IMR-90 (cell line): ENCODE results near the gene DDHD1. TPM values are rescaled to one million over a fixed set of nuclear protein-coding genes. Genes with fewer than 3 reads are reported as not detected.

ENCODE experiments used
- ATAC-seq: fragments of 200-7000 bp; cut with Tn5 transposase; 2 replicates; pipeline ENCODE4 v1.9.1; 2020; ENCODE audit warnings: low read depth, mild to moderate bottlenecking, moderate library complexity
- BruUV-seq: library from RNA; stranded (reverse); fragments of 400-500 nt; replicated peaks from 2 replicates; lab custom pipeline; 2021; lab: Mats Ljungman, UMichigan
- CTCF ChIA-PET: fragments of 300-600 bp; formaldehyde crosslinking; extraction: SDS; loops from one replicate; lab custom pipeline; 2021; ENCODE audit warnings: antibody characterized with exemption; lab: Yijun Ruan, JAX
- POLR2A ChIA-PET: fragments of 300-600 bp; sonication (Branson Sonifier 250); formaldehyde crosslinking; loops from one replicate; lab custom pipeline; 2022; ENCODE audit warnings: antibody characterized with exemption; ENCODE audit not compliant: unreplicated experiment; lab: Charles Lee
- DNase-seq: peaks from one replicate; pipeline ENCODE4 v3.0.0; 2013
- H2AFZ ChIP-seq: replicated peaks from 2 replicates; pipeline ENCODE3; 2013; ENCODE audit warnings: low read length, mild to moderate bottlenecking; ENCODE audit not compliant: poor library complexity
- H2AK5ac ChIP-seq: 2 replicates; pipeline ENCODE4 v1.6.1; 2013; ENCODE audit warnings: low read depth, low read length, inconsistent platforms
- H2AK9ac ChIP-seq: replicated peaks from 2 replicates; pipeline ENCODE3; 2013; ENCODE audit warnings: mild to moderate bottlenecking, low read depth, low read length, moderate library complexity; ENCODE audit not compliant: poor library complexity
- H2BK120ac ChIP-seq: 2 replicates; pipeline ENCODE4 v1.6.1; 2013; ENCODE audit warnings: low read depth, low read length, inconsistent platforms
- H2BK15ac ChIP-seq: 3 replicates; pipeline ENCODE4 v1.6.1; 2013; ENCODE audit warnings: low read depth, low read length, inconsistent platforms
- H2BK20ac ChIP-seq: 2 replicates; pipeline ENCODE4 v1.6.1; 2013; ENCODE audit warnings: low read depth, mild to moderate bottlenecking, inconsistent platforms, low read length, moderate library complexity
- H2BK5ac ChIP-seq: 2 replicates; pipeline ENCODE4 v1.6.1; 2013; ENCODE audit warnings: mild to moderate bottlenecking, low read depth, low read length, inconsistent platforms; ENCODE audit not compliant: poor library complexity, severe bottlenecking
- H3K14ac ChIP-seq: replicated peaks from 2 replicates; pipeline ENCODE4 v1.6.1; 2013; ENCODE audit warnings: low read depth, low read length, inconsistent platforms
- H3K18ac ChIP-seq: 2 replicates; pipeline ENCODE4 v1.6.1; 2013; ENCODE audit warnings: low read depth, low read length, control low read depth
- H3K23ac ChIP-seq: 2 replicates; pipeline ENCODE4 v1.6.1; 2013; ENCODE audit warnings: low read depth, low read length, inconsistent platforms
- H3K27ac ChIP-seq: 2 replicates; pipeline ENCODE4 v1.5.1; 2013; ENCODE audit warnings: mild to moderate bottlenecking, control low read depth, low read length; ENCODE audit not compliant: insufficient read depth
- H3K27me3 ChIP-seq: 2 replicates; pipeline ENCODE4 v1.6.1; 2013; ENCODE audit warnings: low read length; ENCODE audit not compliant: control insufficient read depth, insufficient read depth
- H3K36me3 ChIP-seq: 2 replicates; pipeline ENCODE4 v1.6.1; 2013; ENCODE audit warnings: low read length, mixed read lengths; ENCODE audit not compliant: control insufficient read depth, insufficient read depth
- H3K4ac ChIP-seq: 2 replicates; pipeline ENCODE4 v1.6.1; 2013; ENCODE audit warnings: low read depth, low read length, inconsistent platforms
- H3K4me1 ChIP-seq: 2 replicates; pipeline ENCODE4 v1.6.1; 2013; ENCODE audit warnings: low read length, mixed read lengths; ENCODE audit not compliant: control insufficient read depth, insufficient read depth
- H3K4me2 ChIP-seq: 2 replicates; pipeline ENCODE4 v1.6.1; 2013; ENCODE audit warnings: low read depth, mild to moderate bottlenecking, control low read depth, low read length, moderate library complexity
- H3K4me3 ChIP-seq: 2 replicates; pipeline ENCODE4 v1.5.1; 2013; ENCODE audit warnings: low read depth, mild to moderate bottlenecking, control low read depth, low read length, moderate library complexity; ENCODE audit not compliant: insufficient read depth
- H3K56ac ChIP-seq: 2 replicates; pipeline ENCODE4 v1.6.1; 2013; ENCODE audit warnings: low read length, inconsistent platforms; ENCODE audit not compliant: insufficient read depth; ENCODE audit errors: extremely low read depth
- H3K79me1 ChIP-seq, 2 experiments: 2 replicates each; pipeline ENCODE4 v1.6.1; 2013; ENCODE audit warnings: low read length in 2 of 2, inconsistent platforms in 1 of 2, low read depth in 1 of 2
- H3K9ac ChIP-seq: 2 replicates; pipeline ENCODE4 v1.6.1; 2013; ENCODE audit warnings: low read depth, low read length, control low read depth
- H3K9me1 ChIP-seq: 2 replicates; pipeline ENCODE4 v1.6.1; 2013; ENCODE audit warnings: low read length, inconsistent platforms; ENCODE audit not compliant: insufficient read depth
- H3K9me3 ChIP-seq: 2 replicates; pipeline ENCODE4 v1.6.1; 2013; ENCODE audit warnings: low read length; ENCODE audit not compliant: control insufficient read depth, insufficient read depth
- H4K20me1 ChIP-seq: 2 replicates; pipeline ENCODE4 v1.6.1; 2013; ENCODE audit warnings: low read length, inconsistent platforms; ENCODE audit not compliant: insufficient read depth
- H4K5ac ChIP-seq: 2 replicates; pipeline ENCODE4 v1.6.1; 2013; ENCODE audit warnings: mild to moderate bottlenecking, low read depth, low read length, control low read depth
- H4K8ac ChIP-seq, 2 experiments: 2 replicates each; pipeline ENCODE4 v1.6.1; 2013; ENCODE audit warnings: low read depth in 2 of 2, low read length in 2 of 2, control low read depth in 1 of 2, inconsistent platforms in 1 of 2
- H4K91ac ChIP-seq: 2 replicates; pipeline ENCODE4 v1.6.1; 2013; ENCODE audit warnings: low read depth, low read length, inconsistent platforms; ENCODE audit not compliant: insufficient read depth
- BHLHE40 ChIP-seq: fragments of 150-350 bp; IDR thresholded peaks from 2 replicates; pipeline ENCODE4 v1.6.1; 2016; ENCODE audit warnings: mild to moderate bottlenecking, low read depth, low read length
- CEBPB ChIP-seq: IDR thresholded peaks from 2 replicates; pipeline ENCODE4 v1.6.1; 2012; ENCODE audit warnings: low read depth, low read length, improper control_type of control experiment
- MXI1 ChIP-seq: IDR thresholded peaks from 2 replicates; pipeline ENCODE4 v1.6.1; 2012; ENCODE audit warnings: low read depth, mild to moderate bottlenecking, low read length, moderate library complexity, borderline replicate concordance
- POLR2A ChIP-seq: IDR thresholded peaks from 2 replicates; pipeline ENCODE4 v1.6.1; 2012; ENCODE audit warnings: mild to moderate bottlenecking, low read depth, low read length
- RFX5 ChIP-seq: IDR thresholded peaks from 2 replicates; pipeline ENCODE4 v1.8.0; 2012; ENCODE audit warnings: low read depth, mild to moderate bottlenecking, low read length, moderate library complexity
- WGBS, 2 experiments: methylation state at CpG; one replicate each; pipeline versions ENCODE4 v1.1.5 to v1.1.7; 2013; ENCODE audit warnings: missing lambda C conversion rate in 2 of 2; ENCODE audit not compliant: insufficient read length in 1 of 2; ENCODE audit errors: extremely low coverage in 2 of 2; 5-methylcytosine and 5-hydroxymethylcytosine counted together
- dilution Hi-C: fragments of 300-500 bp; cut with HindIII; formaldehyde crosslinking; loops from one replicate; pipeline ENCODE4 v1.14.3; 2018; ENCODE audit warnings: low sequenced_read_pairs; ENCODE audit not compliant: unreplicated experiment
- in situ Hi-C: fragments of 300-500 bp; cut with MboI; formaldehyde crosslinking; loops from 3 replicates; pipeline ENCODE4 v1.14.3; 2019; ENCODE audit warnings: low sequenced_read_pairs, inconsistent platforms, mixed read lengths
- intact Hi-C: fragments of 100-400 bp; cut with micrococcal nuclease; formaldehyde crosslinking; loops from 2 replicates; pipeline ENCODE4 v1.10.0; 2022
- polyA plus RNA-seq, 3 experiments: library from polyadenylated mRNA; depleted of rRNA; stranded (reverse); fragments of >200 nt; gene quantifications; 2 replicates each; pipeline ENCODE4 v1.2.3, GENCODE V29; 2012; ENCODE audit warnings: low replicate concordance in 1 of 3
- total RNA-seq: library from RNA; depleted of rRNA; stranded (reverse); fragments of >200 nt; gene quantifications from 2 replicates; pipeline ENCODE4 v1.2.3, GENCODE V29; 2012
- TF ChIP-seq, protein P1 (sequence below): conservative IDR thresholded peaks from 2 replicates; pipeline ENCODE4 v1.5.1; 2012; ENCODE audit warnings: mild to moderate bottlenecking, low read depth, low read length, improper control_type of control experiment

Gene DDHD1
- total and polyA plus RNA-seq, 2 of the 4 experiments (the other 2 are of a cell fraction) = 4.5 to 9.0 TPM

GRCh38 chr14:53126731-53127130 is 26.4 kb downstream of the DDHD1 start:
- Histone ChIP-seq H3K4me2 (peak overlapping the region; percentile 86), H3K4me3 (no peak overlapping the region), H3K9me1 (0 out of 2 replicates have a peak, but pooled peaks cover 4% of the 10 kb centered on the region), H3K4ac (no peak overlapping the region), H2BK120ac (no peak overlapping the region), H3K14ac (no peak overlapping the region), H4K20me1 (no peaks in the 10 kb centered on the region), H2BK15ac (no peak overlapping the region), H3K36me3 (no peaks in the 10 kb centered on the region), H3K79me1 (peaks cover 18 to 30% of the 10 kb centered on the region in 2 experiments), H3K56ac (no peak overlapping the region), H3K27me3 (no peaks in the 10 kb centered on the region), H4K91ac (no peak overlapping the region), H3K27ac (no peak overlapping the region; the same call in 1 of the 2 replicates), H2AK9ac (no peak overlapping the region), H3K9ac (no peak overlapping the region), H3K4me1 (peaks cover 4% of the 10 kb centered on the region), H3K18ac (no peak overlapping the region), H2AK5ac (no peak overlapping the region), H2BK5ac (no peak overlapping the region), H2AFZ (no peak overlapping the region), H3K23ac (no peak overlapping the region), H3K9me3 (peaks cover 4% of the 10 kb centered on the region; the same call in 1 of the 2 replicates), H4K5ac (no peak overlapping the region), H2BK20ac (no peak overlapping the region), H4K8ac (peak overlapping the region in 1 of 2 experiments; percentile 71; a peak in 1 of 4 replicates)
- intact Hi-C loops (no loop called here), dilution Hi-C loops (no loop called here), in situ Hi-C loops (no loop called here)
- ATAC-seq (peak; percentile 64), DNase-seq (no peak)
- ChIA-PET CTCF (interaction anchor here (1.3 kb wide), 1 partner anchor 28 kb away, joined by 3 read pairs; no protein-coding TSS in a partner anchor), POLR2A (interaction anchor here (0.5 to 0.7 kb wide), 2 partner anchors 78 to 298 kb away, joined by 3 to 6 read pairs; no protein-coding TSS in a partner anchor)
- WGBS, 2 experiments = no CpG with 5 or more reads among the region's 6 CpGs
- TF ChIP-seq CEBPB (no peak), BHLHE40 (peak; percentile 51), RFX5 (no peak), MXI1 (no peak), POLR2A (no peak)
- TF ChIP-seq, protein P1, sequence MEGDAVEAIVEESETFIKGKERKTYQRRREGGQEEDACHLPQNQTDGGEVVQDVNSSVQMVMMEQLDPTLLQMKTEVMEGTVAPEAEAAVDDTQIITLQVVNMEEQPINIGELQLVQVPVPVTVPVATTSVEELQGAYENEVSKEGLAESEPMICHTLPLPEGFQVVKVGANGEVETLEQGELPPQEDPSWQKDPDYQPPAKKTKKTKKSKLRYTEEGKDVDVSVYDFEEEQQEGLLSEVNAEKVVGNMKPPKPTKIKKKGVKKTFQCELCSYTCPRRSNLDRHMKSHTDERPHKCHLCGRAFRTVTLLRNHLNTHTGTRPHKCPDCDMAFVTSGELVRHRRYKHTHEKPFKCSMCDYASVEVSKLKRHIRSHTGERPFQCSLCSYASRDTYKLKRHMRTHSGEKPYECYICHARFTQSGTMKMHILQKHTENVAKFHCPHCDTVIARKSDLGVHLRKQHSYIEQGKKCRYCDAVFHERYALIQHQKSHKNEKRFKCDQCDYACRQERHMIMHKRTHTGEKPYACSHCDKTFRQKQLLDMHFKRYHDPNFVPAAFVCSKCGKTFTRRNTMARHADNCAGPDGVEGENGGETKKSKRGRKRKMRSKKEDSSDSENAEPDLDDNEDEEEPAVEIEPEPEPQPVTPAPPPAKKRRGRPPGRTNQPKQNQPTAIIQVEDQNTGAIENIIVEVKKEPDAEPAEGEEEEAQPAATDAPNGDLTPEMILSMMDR = no peak
- no TSS peak for BruUV-seq
